ENCODE measurements around the gene PUM2.

PUM2 gene

GRCh38 chr2:20322527-20323300, 27.9 kb downstream of the PUM2 start:
- TF ChIP-seq CTCF (IDR thresholded peaks at IDR 0.05; ENCODE audit: insufficient read depth, low read depth, low read length, missing control alignments) = no peak
- no peak for DNase-seq (ENCODE audit: low read depth)

GRCh38 chr2:20317690-20318089, 33.0 kb downstream of the PUM2 start:
- no peak for DNase-seq (ENCODE audit: low read depth)
- TF ChIP-seq CTCF (IDR thresholded peaks at IDR 0.05; ENCODE audit: insufficient read depth, low read depth, low read length, missing control alignments) = no peak
- no peak overlapping the region for H3K4me3 ChIP-seq (ENCODE audit: low read depth, low read length)

More at GRCh38 chr2:20322527-20323300, 27.9 kb downstream of the PUM2 start:
- no peak overlapping the region for H3K4me3 ChIP-seq (ENCODE audit: low read depth, low read length)

- H3K4me3 ChIP-seq (ENCODE audit: low read depth, low read length) = no peak overlapping the region
- no peak for DNase-seq (ENCODE audit: low read depth)
- TF ChIP-seq CTCF (IDR thresholded peaks at IDR 0.05; ENCODE audit: insufficient read depth, low read depth, low read length, missing control alignments) = no peak
Observed at GRCh38 chr2:20317197-20317596, 33.4 kb downstream of the PUM2 start.

- no peak for DNase-seq (ENCODE audit: low read depth)
- no peak overlapping the region for H3K4me3 ChIP-seq (ENCODE audit: low read depth, low read length)
- TF ChIP-seq CTCF (IDR thresholded peaks at IDR 0.05; ENCODE audit: insufficient read depth, low read depth, low read length, missing control alignments) = no peak
Observed at GRCh38 chr2:20314562-20315501, 35.8 kb downstream of the PUM2 start.

GRCh38 chr2:20313659-20314058, 37.0 kb downstream of the PUM2 start:
- H3K4me3 ChIP-seq (ENCODE audit: low read depth, low read length) = no peak overlapping the region
- TF ChIP-seq CTCF (IDR thresholded peaks at IDR 0.05; ENCODE audit: insufficient read depth, low read depth, low read length, missing control alignments) = no peak
- DNase-seq (ENCODE audit: low read depth) = no peak

- no peak for DNase-seq (ENCODE audit: low read depth)
- no peak overlapping the region for H3K4me3 ChIP-seq (ENCODE audit: low read depth, low read length)
- TF ChIP-seq CTCF (IDR thresholded peaks at IDR 0.05; ENCODE audit: insufficient read depth, low read depth, low read length, missing control alignments) = no peak
Observed at GRCh38 chr2:20309001-20309400, 41.6 kb downstream of the PUM2 start.
